SK-N-SH (cell line): Measurements from ENCODE around the gene C19orf47. TPM values are rescaled to one million over a fixed set of nuclear protein-coding genes. Genes with fewer than 3 reads are reported as not detected.

Source experiments
- CTCF ChIA-PET: fragments of 300-600, 350-600 bp; formaldehyde crosslinking; extraction: SDS; loops from one replicate; lab custom pipeline; 2021; lab: Yijun Ruan, JAX
- POLR2A ChIA-PET: fragments of 350-600 bp; sonication (Branson Sonifier 250); formaldehyde crosslinking; extraction: SDS; loops from one replicate; lab custom pipeline; 2020; ENCODE audit warnings: antibody characterized with exemption, inconsistent platforms; lab: Yijun Ruan, JAX
- DNase-seq: peaks from one replicate; pipeline ENCODE4 v3.0.0; 2012
- H2AFZ ChIP-seq: fragments of 200-600 bp; sonication (generic); 2 replicates; pipeline ENCODE4 v1.8.1; 2016; ENCODE audit warnings: antibody characterized with exemption, mild to moderate bottlenecking, low read depth
- H3F3A ChIP-seq: fragments of 200-600 bp; sonication (generic); replicated peaks from 2 replicates; pipeline ENCODE3; 2016; ENCODE audit warnings: antibody characterized with exemption, mild to moderate bottlenecking; ENCODE audit not compliant: insufficient read depth
- H3K27ac ChIP-seq, 2 experiments: fragments of 200-500 bp in 1 of 2; fragments of 200-600 bp in 1 of 2; sonication (Bioruptor generic) in 1 of 2; sonication (generic), shearing (Covaris generic) in 1 of 2; 2 replicates each; pipeline versions ENCODE4 v1.5.1 to v1.6.1; 2014 to 2016; ENCODE audit warnings: low read depth in 2 of 2, inconsistent platforms in 1 of 2, low read length in 1 of 2, mild to moderate bottlenecking in 1 of 2, mixed read lengths in 1 of 2
- H3K27me3 ChIP-seq: fragments of 200-600 bp; sonication (generic), shearing (Covaris generic); 2 replicates; pipeline ENCODE4 v1.6.1; 2016; ENCODE audit warnings: mixed run types; ENCODE audit not compliant: insufficient read depth
- H3K36me3 ChIP-seq, 2 experiments: fragments of 200-500 bp in 1 of 2; fragments of 200-600 bp in 1 of 2; sonication (Bioruptor generic) in 1 of 2; sonication (generic) in 1 of 2; replicated peaks in 1 of 2; 2 replicates each; pipeline versions ENCODE3 to v1.5.1; 2014 to 2016; ENCODE audit warnings: low read length in 1 of 2, mild to moderate bottlenecking in 1 of 2; ENCODE audit not compliant: insufficient read depth in 2 of 2, control insufficient read depth in 1 of 2
- H3K4me1 ChIP-seq, 2 experiments: fragments of 200-500 bp in 1 of 2; fragments of 200-600 bp in 1 of 2; sonication (Bioruptor generic) in 1 of 2; sonication (generic), shearing (Covaris generic) in 1 of 2; 2 replicates each; pipeline versions ENCODE4 v1.5.1 to v1.6.1; 2014 to 2016; ENCODE audit warnings: low read depth in 1 of 2, low read length in 1 of 2, mixed run types in 1 of 2; ENCODE audit not compliant: insufficient read depth in 2 of 2, control insufficient read depth in 1 of 2
- H3K4me2 ChIP-seq: fragments of 200-600 bp; sonication (generic), shearing (Covaris generic); 2 replicates; pipeline ENCODE4 v1.6.1; 2017; ENCODE audit warnings: mixed run types
- H3K4me3 ChIP-seq, 2 experiments: fragments of 200-500 bp in 1 of 2; fragments of 200-600 bp in 1 of 2; sonication (Bioruptor generic) in 1 of 2; sonication (generic), shearing (Covaris generic) in 1 of 2; 2 replicates each; pipeline versions ENCODE4 v1.5.1 to v1.8.1; 2014 to 2016; ENCODE audit warnings: low read depth in 2 of 2, inconsistent platforms in 1 of 2, low read length in 1 of 2, mild to moderate bottlenecking in 1 of 2, mixed read lengths in 1 of 2, moderate library complexity in 1 of 2
- H3K79me2 ChIP-seq: fragments of 200-600 bp; sonication (generic); 2 replicates; pipeline ENCODE4 v1.8.1; 2017; ENCODE audit warnings: mild to moderate bottlenecking; ENCODE audit not compliant: insufficient read depth
- H3K9ac ChIP-seq: fragments of 200-600 bp; sonication (generic); 2 replicates; pipeline ENCODE4 v1.6.1; 2017; ENCODE audit warnings: mixed run types
- H3K9me2 ChIP-seq: fragments of 200-600 bp; sonication (generic); 2 replicates; pipeline ENCODE4 v1.6.1; 2017; ENCODE audit warnings: mixed run types
- H3K9me3 ChIP-seq: fragments of 200-600 bp; sonication (generic); 2 replicates; pipeline ENCODE4 v1.6.1; 2017; ENCODE audit warnings: mixed run types, mild to moderate bottlenecking, moderate library complexity
- H4K20me1 ChIP-seq: fragments of 200-600 bp; sonication (generic); 2 replicates; pipeline ENCODE4 v1.6.1; 2017; ENCODE audit warnings: mild to moderate bottlenecking, mixed run types; ENCODE audit not compliant: insufficient read depth
- CHD2 ChIP-seq: fragments of 150-350 bp; IDR thresholded peaks from 2 replicates; pipeline ENCODE4 v1.6.1; 2018; ENCODE audit warnings: low read length; ENCODE audit not compliant: partially characterized antibody
- EP300 ChIP-seq, 2 experiments: IDR thresholded peaks; 2 replicates each; pipeline versions ENCODE4 v1.4.0 to v1.6.1; 2012; ENCODE audit warnings: borderline replicate concordance in 1 of 2, low read depth in 1 of 2, low read length in 1 of 2
- FOXJ3 ChIP-seq: sonication (generic); formaldehyde crosslinking; IDR thresholded peaks from 2 replicates; pipeline ENCODE4 v1.5.1; 2020; ENCODE audit warnings: mild to moderate bottlenecking, missing genetic modification reagents
- FOXM1 ChIP-seq: IDR thresholded peaks from 2 replicates; pipeline ENCODE4 v1.4.0; 2012; ENCODE audit warnings: low read depth, mild to moderate bottlenecking
- GABPA ChIP-seq: IDR thresholded peaks from 2 replicates; pipeline ENCODE4 v1.4.0; 2012; ENCODE audit warnings: low read depth, mild to moderate bottlenecking
- GATA2 ChIP-seq: sonication (generic); formaldehyde crosslinking; IDR thresholded peaks from 2 replicates; pipeline ENCODE4 v1.5.0; 2020; ENCODE audit warnings: mild to moderate bottlenecking, missing genetic modification reagents
- MEF2A ChIP-seq: IDR thresholded peaks from 2 replicates; pipeline ENCODE4 v1.4.0; 2012; ENCODE audit warnings: low read depth, borderline replicate concordance
- MXI1 ChIP-seq: IDR thresholded peaks from 2 replicates; pipeline ENCODE4 v1.6.1; 2012; ENCODE audit warnings: mild to moderate bottlenecking, low read depth, low read length, improper control_type of control experiment
- NFIC ChIP-seq: IDR thresholded peaks from 2 replicates; pipeline ENCODE4 v1.4.0; 2012; ENCODE audit warnings: borderline replicate concordance
- REST ChIP-seq: IDR thresholded peaks from 2 replicates; pipeline ENCODE4 v1.6.1; 2012; ENCODE audit warnings: mild to moderate bottlenecking, low read depth, low read length, moderate library complexity
- RFX5 ChIP-seq: IDR thresholded peaks from 2 replicates; pipeline ENCODE4 v1.6.1; 2012; ENCODE audit warnings: mild to moderate bottlenecking, improper control_type of control experiment, low read length
- TCF12 ChIP-seq: IDR thresholded peaks from 2 replicates; pipeline ENCODE4 v1.4.0; 2012
- YY1 ChIP-seq: IDR thresholded peaks from 2 replicates; pipeline ENCODE4 v1.4.0; 2012; ENCODE audit warnings: low read depth, mild to moderate bottlenecking
- WGBS: methylation state at CpG from one replicate; pipeline ENCODE4 v1.1.6; 2017; ENCODE audit warnings: low lambda C conversion rate; 5-methylcytosine and 5-hydroxymethylcytosine counted together
- polyA plus RNA-seq, 3 experiments: library from polyadenylated mRNA; depleted of rRNA; stranded (reverse); fragments of >200 nt; gene quantifications; 2 replicates each; pipeline ENCODE4 v1.2.3, GENCODE V29; 2012
- TF ChIP-seq, protein P1 (sequence below): IDR thresholded peaks from 2 replicates; pipeline ENCODE4 v1.4.0; 2012; ENCODE audit warnings: low read depth
- TF ChIP-seq, protein P2 (sequence below): fragments of 150-350 bp; IDR thresholded peaks from 2 replicates; pipeline ENCODE4 v1.6.1; 2016; ENCODE audit warnings: mild to moderate bottlenecking, low read depth, low read length
- TF ChIP-seq, protein P3 (sequence below): IDR thresholded peaks from 2 replicates; pipeline ENCODE4 v1.4.0; 2012; ENCODE audit warnings: low read depth, borderline replicate concordance
- TF ChIP-seq, protein P4 (sequence below): fragments of 150-350 bp; IDR thresholded peaks from 2 replicates; pipeline ENCODE4 v1.6.1; 2017; ENCODE audit warnings: antibody characterized with exemption, low read length, low read depth, borderline replicate concordance

The C19orf47 gene
- polyA plus RNA-seq, 1 of the 3 experiments (the other 2 are of a cell fraction): 17.2 TPM

GRCh38 chr19:40342644-40343311, 5.4 kb downstream of the C19orf47 start:
- H4K20me1 ChIP-seq: no peaks in the 10 kb centered on the region
- H3K9me3 ChIP-seq: no peaks in the 10 kb centered on the region
- no peaks in the 10 kb centered on the region for H3K27me3 ChIP-seq
- H3K4me1 ChIP-seq: peaks cover 0 to 5% of the 10 kb centered on the region in 2 experiments; a peak in 1 of 4 replicates
- no peak overlapping the region; a peak in 1 of 4 replicates for H3K27ac ChIP-seq
- no peak overlapping the region for H2AFZ ChIP-seq
- H3K36me3 ChIP-seq: peaks cover 5 to 8% of the 10 kb centered on the region in 2 experiments
- H3K9ac ChIP-seq: no peak overlapping the region
- no peaks in the 10 kb centered on the region for H3F3A ChIP-seq
- WGBS: 92% methylated on average over 11 of the region's 11 CpGs
- no peak overlapping the region for H3K4me2 ChIP-seq
- POLR2A ChIA-PET: no interaction called here
- no peak for DNase-seq
- peaks cover 66% of the 10 kb centered on the region for H3K79me2 ChIP-seq
- CTCF ChIA-PET: interaction anchor here (0.7 kb wide), 1 partner anchor 11 kb away, joined by 3 read pairs; no protein-coding TSS in a partner anchor
- no peak overlapping the region for H3K4me3 ChIP-seq
- H3K9me2 ChIP-seq: no peaks in the 10 kb centered on the region
- TF ChIP-seq RFX5: no peak
- TF ChIP-seq CHD2: no peak
- TF ChIP-seq GABPA: no peak
- no peak for TF ChIP-seq FOXJ3 (CRISPR knock-in tag)

GRCh38 chr19:40341601-40342482, 6.4 kb downstream of the C19orf47 start:
- DNase-seq: no peak
- no peaks in the 10 kb centered on the region for H3K27me3 ChIP-seq
- H3K9me2 ChIP-seq: no peaks in the 10 kb centered on the region
- H3K79me2 ChIP-seq: peaks cover 62% of the 10 kb centered on the region
- WGBS: 77% methylated on average over 8 of the region's 9 CpGs
- H3K9ac ChIP-seq: no peak overlapping the region
- no peak overlapping the region; a peak in 1 of 4 replicates for H3K27ac ChIP-seq
- no peaks in the 10 kb centered on the region for H3F3A ChIP-seq
- H3K36me3 ChIP-seq: peaks cover 5 to 8% of the 10 kb centered on the region in 2 experiments
- CTCF ChIA-PET: interaction anchor here (0.8 kb wide), 1 partner anchor 36 kb away, joined by 3 read pairs; no protein-coding TSS in a partner anchor
- H3K4me1 ChIP-seq: peaks cover 0 to 2% of the 10 kb centered on the region in 2 experiments; a peak in 1 of 4 replicates
- H2AFZ ChIP-seq: no peak overlapping the region
- POLR2A ChIA-PET: interaction anchor here (0.6 kb wide), 1 partner anchor 156 kb away, joined by 3 read pairs; no protein-coding TSS in a partner anchor
- no peak overlapping the region for H3K4me3 ChIP-seq
- H3K4me2 ChIP-seq: no peak overlapping the region
- no peaks in the 10 kb centered on the region for H3K9me3 ChIP-seq
- H4K20me1 ChIP-seq: no peaks in the 10 kb centered on the region
- no peak for TF ChIP-seq YY1
- TF ChIP-seq EP300 (IDR thresholded peaks at IDR 0.05; ENCODE audit: borderline replicate concordance in 1 of 2, low read depth in 1 of 2, low read length in 1 of 2): no peak
- TF ChIP-seq, protein P1, sequence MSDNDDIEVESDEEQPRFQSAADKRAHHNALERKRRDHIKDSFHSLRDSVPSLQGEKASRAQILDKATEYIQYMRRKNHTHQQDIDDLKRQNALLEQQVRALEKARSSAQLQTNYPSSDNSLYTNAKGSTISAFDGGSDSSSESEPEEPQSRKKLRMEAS: no peak
- no peak for TF ChIP-seq MEF2A
- TF ChIP-seq GATA2 (CRISPR knock-in tag): no peak
- no peak for TF ChIP-seq REST
- TF ChIP-seq, protein P2, sequence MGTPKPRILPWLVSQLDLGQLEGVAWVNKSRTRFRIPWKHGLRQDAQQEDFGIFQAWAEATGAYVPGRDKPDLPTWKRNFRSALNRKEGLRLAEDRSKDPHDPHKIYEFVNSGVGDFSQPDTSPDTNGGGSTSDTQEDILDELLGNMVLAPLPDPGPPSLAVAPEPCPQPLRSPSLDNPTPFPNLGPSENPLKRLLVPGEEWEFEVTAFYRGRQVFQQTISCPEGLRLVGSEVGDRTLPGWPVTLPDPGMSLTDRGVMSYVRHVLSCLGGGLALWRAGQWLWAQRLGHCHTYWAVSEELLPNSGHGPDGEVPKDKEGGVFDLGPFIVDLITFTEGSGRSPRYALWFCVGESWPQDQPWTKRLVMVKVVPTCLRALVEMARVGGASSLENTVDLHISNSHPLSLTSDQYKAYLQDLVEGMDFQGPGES: no peak
- TF ChIP-seq, protein P3, sequence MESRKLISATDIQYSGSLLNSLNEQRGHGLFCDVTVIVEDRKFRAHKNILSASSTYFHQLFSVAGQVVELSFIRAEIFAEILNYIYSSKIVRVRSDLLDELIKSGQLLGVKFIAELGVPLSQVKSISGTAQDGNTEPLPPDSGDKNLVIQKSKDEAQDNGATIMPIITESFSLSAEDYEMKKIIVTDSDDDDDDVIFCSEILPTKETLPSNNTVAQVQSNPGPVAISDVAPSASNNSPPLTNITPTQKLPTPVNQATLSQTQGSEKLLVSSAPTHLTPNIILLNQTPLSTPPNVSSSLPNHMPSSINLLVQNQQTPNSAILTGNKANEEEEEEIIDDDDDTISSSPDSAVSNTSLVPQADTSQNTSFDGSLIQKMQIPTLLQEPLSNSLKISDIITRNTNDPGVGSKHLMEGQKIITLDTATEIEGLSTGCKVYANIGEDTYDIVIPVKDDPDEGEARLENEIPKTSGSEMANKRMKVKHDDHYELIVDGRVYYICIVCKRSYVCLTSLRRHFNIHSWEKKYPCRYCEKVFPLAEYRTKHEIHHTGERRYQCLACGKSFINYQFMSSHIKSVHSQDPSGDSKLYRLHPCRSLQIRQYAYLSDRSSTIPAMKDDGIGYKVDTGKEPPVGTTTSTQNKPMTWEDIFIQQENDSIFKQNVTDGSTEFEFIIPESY: no peak
- no peak for TF ChIP-seq FOXJ3 (CRISPR knock-in tag)
- no peak for TF ChIP-seq FOXM1
- TF ChIP-seq, protein P4, sequence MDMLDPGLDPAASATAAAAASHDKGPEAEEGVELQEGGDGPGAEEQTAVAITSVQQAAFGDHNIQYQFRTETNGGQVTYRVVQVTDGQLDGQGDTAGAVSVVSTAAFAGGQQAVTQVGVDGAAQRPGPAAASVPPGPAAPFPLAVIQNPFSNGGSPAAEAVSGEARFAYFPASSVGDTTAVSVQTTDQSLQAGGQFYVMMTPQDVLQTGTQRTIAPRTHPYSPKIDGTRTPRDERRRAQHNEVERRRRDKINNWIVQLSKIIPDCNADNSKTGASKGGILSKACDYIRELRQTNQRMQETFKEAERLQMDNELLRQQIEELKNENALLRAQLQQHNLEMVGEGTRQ: no peak
- TF ChIP-seq TCF12: no peak
- TF ChIP-seq MXI1: no peak
- no peak for TF ChIP-seq NFIC
